ENCODE data around the gene NOTCH2NLA.
"Not testable (repeated sequence)": the region's sequence is repeated elsewhere in the genome, so short reads cannot be mapped to it uniquely, and the experiment has no call there.

Gene NOTCH2NLA

DNA sequence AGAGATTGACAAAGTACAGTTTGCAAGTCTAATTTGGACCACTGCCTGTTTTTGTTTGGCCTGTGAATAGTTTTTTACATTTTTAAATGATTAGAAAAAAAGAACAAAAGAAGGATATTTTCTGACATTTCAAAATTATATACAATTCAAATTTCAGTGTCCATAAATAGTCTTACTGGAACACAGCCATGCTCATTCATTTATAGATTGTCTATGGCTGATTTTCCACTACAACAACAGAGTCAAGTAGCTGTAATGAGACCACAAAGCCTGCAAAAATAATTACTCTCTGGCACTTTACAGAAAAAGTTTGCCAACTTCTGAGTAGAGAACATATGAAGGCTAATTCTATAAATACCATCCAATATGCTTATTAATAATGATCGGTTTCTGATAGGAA lies 61.1 kb downstream of the NOTCH2NLA start:
- H3K23ac ChIP-seq (ENCODE audit: low read length in 2 of 2); H3K27me3 ChIP-seq (ENCODE audit: control insufficient read depth in 1 of 2, insufficient read depth in 1 of 2, low read length in 2 of 2); H4K8ac ChIP-seq (ENCODE audit: low read length); H2BK12ac ChIP-seq (ENCODE audit: low read length in 2 of 2); H3K9ac ChIP-seq (ENCODE audit: low read length); DNase-seq; H3K79me1 ChIP-seq (replicated peaks; ENCODE audit: low read length, poor library complexity, severe bottlenecking); H2BK5ac ChIP-seq (ENCODE audit: low read depth, low read length, poor library complexity, severe bottlenecking); H3K4me1 ChIP-seq (ENCODE audit: control insufficient read depth, insufficient read depth, low read depth, low read length); H3K18ac ChIP-seq (ENCODE audit: low read depth in 1 of 2, low read length in 2 of 2); H2AK5ac ChIP-seq (ENCODE audit: low read length, severe bottlenecking); H4K91ac ChIP-seq (ENCODE audit: low read length); H2BK120ac ChIP-seq (ENCODE audit: low read depth, low read length); H3K14ac ChIP-seq (ENCODE audit: low read length in 2 of 2); H3K36me3 ChIP-seq (ENCODE audit: control insufficient read depth in 1 of 2, insufficient read depth in 2 of 2, low read depth in 1 of 2, low read length in 2 of 2); H3K4me2 ChIP-seq (ENCODE audit: low read length, poor library complexity, severe bottlenecking); H3K4ac ChIP-seq (ENCODE audit: low read depth in 1 of 2, low read length in 2 of 2); H2AFZ ChIP-seq (ENCODE audit: low read depth, low read length); H3K27ac ChIP-seq (ENCODE audit: low read length, poor library complexity, severe bottlenecking); H2BK15ac ChIP-seq (ENCODE audit: low read depth, poor library complexity, severe bottlenecking); H3K9me3 ChIP-seq (ENCODE audit: control insufficient read depth, low read length); H3K4me3 ChIP-seq (ENCODE audit: insufficient read depth in 1 of 2, low read depth in 1 of 2, low read length in 2 of 2): not testable (repeated sequence)
- no CpG with 5 or more reads among the region's 1 CpG for WGBS

DNA sequence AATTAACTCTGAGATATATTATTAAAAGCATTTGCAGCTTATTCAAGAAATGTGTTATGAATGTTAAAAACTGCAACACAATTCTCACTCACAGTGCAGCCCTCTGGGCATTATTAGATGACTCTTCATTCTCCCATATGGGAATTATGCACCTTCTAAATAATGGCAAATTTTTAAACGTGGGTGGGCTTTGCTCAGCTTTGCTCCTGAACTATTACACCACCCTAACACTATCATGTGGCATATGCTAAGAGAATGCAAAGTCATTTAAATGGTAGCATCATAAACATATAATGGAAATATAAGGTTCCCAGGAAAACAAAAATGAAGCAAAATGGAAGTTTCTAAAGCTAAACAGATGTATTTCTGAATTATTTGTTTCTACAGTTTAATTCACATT lies 61.5 kb downstream of the NOTCH2NLA start:
- not testable (repeated sequence) for H3K79me1 ChIP-seq (replicated peaks; ENCODE audit: low read length, poor library complexity, severe bottlenecking); H3K23ac ChIP-seq (ENCODE audit: low read length in 2 of 2); H4K91ac ChIP-seq (ENCODE audit: low read length); H3K27ac ChIP-seq (ENCODE audit: low read length, poor library complexity, severe bottlenecking); H2BK12ac ChIP-seq (ENCODE audit: low read length in 2 of 2); H3K18ac ChIP-seq (ENCODE audit: low read depth in 1 of 2, low read length in 2 of 2); H3K4me2 ChIP-seq (ENCODE audit: low read length, poor library complexity, severe bottlenecking); H4K8ac ChIP-seq (ENCODE audit: low read length); H2BK15ac ChIP-seq (ENCODE audit: low read depth, poor library complexity, severe bottlenecking); H3K9ac ChIP-seq (ENCODE audit: low read length); H3K36me3 ChIP-seq (ENCODE audit: control insufficient read depth in 1 of 2, insufficient read depth in 2 of 2, low read depth in 1 of 2, low read length in 2 of 2); H2AK5ac ChIP-seq (ENCODE audit: low read length, severe bottlenecking); H2BK5ac ChIP-seq (ENCODE audit: low read depth, low read length, poor library complexity, severe bottlenecking); DNase-seq; H3K14ac ChIP-seq (ENCODE audit: low read length in 2 of 2); H3K27me3 ChIP-seq (ENCODE audit: control insufficient read depth in 1 of 2, insufficient read depth in 1 of 2, low read length in 2 of 2); H3K9me3 ChIP-seq (ENCODE audit: control insufficient read depth, low read length); H2BK120ac ChIP-seq (ENCODE audit: low read depth, low read length); H3K4ac ChIP-seq (ENCODE audit: low read depth in 1 of 2, low read length in 2 of 2); H2AFZ ChIP-seq (ENCODE audit: low read depth, low read length); H3K4me3 ChIP-seq (ENCODE audit: insufficient read depth in 1 of 2, low read depth in 1 of 2, low read length in 2 of 2); H3K4me1 ChIP-seq (ENCODE audit: control insufficient read depth, insufficient read depth, low read depth, low read length)
- no CpG with 5 or more reads among the region's 1 CpG for WGBS

DNA sequence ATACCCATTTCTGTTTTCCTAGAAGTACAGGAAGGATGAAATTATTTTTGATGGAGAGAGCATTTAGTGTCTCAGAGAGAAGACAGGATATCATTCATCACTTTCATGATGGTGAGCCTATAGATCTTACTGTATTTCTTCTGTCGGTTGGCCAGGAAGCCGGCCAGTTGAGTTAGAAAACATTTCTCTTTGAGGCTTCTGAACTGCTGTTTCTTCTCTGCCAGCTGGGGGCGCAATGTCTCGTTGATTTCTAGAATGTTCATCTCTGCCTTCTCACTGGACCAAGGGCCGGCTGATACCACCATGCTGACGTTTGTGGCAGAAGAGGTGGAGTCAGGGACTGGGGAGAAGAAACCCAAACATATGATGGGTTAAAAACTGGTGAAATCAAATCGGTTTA lies 84.4 kb downstream of the NOTCH2NLA start, which contains the start of gene NBPF10:
Gene NBPF10, minus strand, starts transcription at position 340 of the 400 bp plus-strand sequence. Its CDS starts 35 bp downstream, at position 305.
- not testable (repeated sequence) for DNase-seq

More for the DNA sequence above, 84.4 kb downstream of the NOTCH2NLA start, which contains the start of gene NBPF10:
- not testable (repeated sequence) for H4K8ac ChIP-seq (ENCODE audit: low read length); H3K79me1 ChIP-seq (replicated peaks; ENCODE audit: low read length, poor library complexity, severe bottlenecking); H2BK120ac ChIP-seq (ENCODE audit: low read depth, low read length); H2AFZ ChIP-seq (ENCODE audit: low read depth, low read length); H3K9ac ChIP-seq (ENCODE audit: low read length); H3K14ac ChIP-seq (ENCODE audit: low read length in 2 of 2); H3K4ac ChIP-seq (ENCODE audit: low read depth in 1 of 2, low read length in 2 of 2); H3K4me2 ChIP-seq (ENCODE audit: low read length, poor library complexity, severe bottlenecking); H3K18ac ChIP-seq (ENCODE audit: low read depth in 1 of 2, low read length in 2 of 2); H3K4me3 ChIP-seq (ENCODE audit: insufficient read depth in 1 of 2, low read depth in 1 of 2, low read length in 2 of 2); H3K27me3 ChIP-seq (ENCODE audit: control insufficient read depth in 1 of 2, insufficient read depth in 1 of 2, low read length in 2 of 2); H2AK5ac ChIP-seq (ENCODE audit: low read length, severe bottlenecking); H3K27ac ChIP-seq (ENCODE audit: low read length, poor library complexity, severe bottlenecking); H2BK15ac ChIP-seq (ENCODE audit: low read depth, poor library complexity, severe bottlenecking); H3K23ac ChIP-seq (ENCODE audit: low read length in 2 of 2); H3K36me3 ChIP-seq (ENCODE audit: control insufficient read depth in 1 of 2, insufficient read depth in 2 of 2, low read depth in 1 of 2, low read length in 2 of 2); H3K9me3 ChIP-seq (ENCODE audit: control insufficient read depth, low read length); H2BK12ac ChIP-seq (ENCODE audit: low read length in 2 of 2); H2BK5ac ChIP-seq (ENCODE audit: low read depth, low read length, poor library complexity, severe bottlenecking); H3K4me1 ChIP-seq (ENCODE audit: control insufficient read depth, insufficient read depth, low read depth, low read length); H4K91ac ChIP-seq (ENCODE audit: low read length)
- WGBS: no CpG with 5 or more reads among the region's 7 CpGs

Data from mesenchymal stem cell (in vitro differentiated cells and primary cell).